Measurements from ENCODE around the gene SOX9. TPM values are rescaled to one million over a fixed set of nuclear protein-coding genes. Genes with fewer than 3 reads are reported as not detected.
A peak's percentile ranks its signal among the peaks of the same experiment; 100 is the strongest.

The SOX9 gene
- total RNA-seq, 1 experiment from 2014 or later, result 0.38 TPM

DNA sequence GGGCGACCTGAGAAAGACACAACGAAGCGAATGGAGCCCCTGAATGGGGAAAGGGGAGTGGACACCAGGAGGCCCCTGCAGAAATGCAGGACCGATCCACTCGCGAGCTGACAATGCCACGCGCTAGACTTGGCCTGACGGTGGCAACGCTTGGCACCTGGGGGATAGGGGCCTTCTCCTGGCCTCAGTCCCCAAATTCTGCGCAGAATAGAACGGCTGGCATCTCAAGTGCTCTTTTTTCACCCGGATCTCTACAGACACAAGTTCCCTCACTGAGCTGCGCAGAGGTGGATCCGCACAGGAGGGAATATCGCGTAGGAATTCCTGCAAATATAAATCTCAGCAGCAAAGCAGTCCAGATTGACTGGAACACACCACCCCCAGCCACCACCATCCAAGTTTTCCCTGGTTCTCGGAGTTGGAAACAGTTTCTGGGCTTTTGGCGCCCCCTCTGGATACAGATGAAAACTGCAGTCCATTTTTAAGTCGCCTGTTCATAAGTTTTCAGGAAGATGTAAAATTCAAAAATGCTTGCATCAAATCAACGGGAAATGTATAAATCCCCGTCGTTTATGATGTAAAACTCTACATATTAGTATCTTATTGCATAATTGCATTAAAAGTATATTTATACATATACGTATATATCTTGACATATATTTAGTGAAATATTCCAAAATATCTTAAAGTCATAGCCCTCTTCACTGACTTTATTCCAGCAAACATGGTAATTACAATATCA is 2.3 kb upstream of the SOX9 start:
- peak overlapping the region; percentile 38; the same call in 1 of the 2 replicates for H3K4me3 ChIP-seq (ENCODE audit: insufficient read depth, low read depth, low read length)
- H3K27me3 ChIP-seq (ENCODE audit: control insufficient read depth, insufficient read depth, low read length), result peaks cover 92% of the 10 kb centered on the region
- no peaks in the 10 kb centered on the region for H3K36me3 ChIP-seq (replicated peaks; ENCODE audit: control insufficient read depth, insufficient read depth, low read length)
- peak; percentile 75 for DNase-seq

DNA sequence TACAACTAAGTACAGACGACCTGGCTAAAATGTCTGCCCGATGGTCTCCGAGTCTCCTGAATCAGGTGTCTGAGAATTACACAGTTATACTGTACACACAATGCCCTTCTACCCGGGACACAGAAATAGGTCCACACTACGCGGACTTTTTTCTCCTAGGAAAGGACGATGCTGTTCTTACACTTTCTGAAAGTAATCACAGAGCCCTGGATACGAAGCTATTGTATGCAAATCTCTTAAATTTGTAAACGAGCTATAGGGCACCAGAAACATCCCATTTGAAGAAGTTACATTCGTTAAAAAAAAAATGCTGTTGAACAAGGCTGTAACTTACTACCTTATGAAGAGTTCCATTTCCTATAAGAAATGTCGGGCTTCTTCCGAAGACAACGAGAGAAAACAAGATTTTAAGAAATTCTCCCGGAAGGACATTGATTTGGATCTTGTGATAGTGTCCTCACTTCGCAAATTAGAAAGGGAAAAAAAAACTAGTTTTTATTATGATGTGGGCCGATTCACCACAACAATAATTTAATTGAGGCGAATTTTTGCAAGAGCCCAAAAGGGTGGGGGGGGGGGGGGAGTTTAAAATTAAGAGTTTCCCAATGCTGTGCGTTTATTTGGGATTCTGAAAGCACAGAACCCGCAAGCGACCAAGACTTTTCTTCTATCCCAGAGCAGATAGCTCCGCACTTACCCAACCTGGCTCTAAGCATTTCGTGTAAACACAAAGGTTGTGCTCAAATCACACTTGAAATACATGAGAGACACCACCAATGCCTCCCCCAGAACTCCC is 1.5 kb upstream of the SOX9 start:
- Histone ChIP-seq H3K27me3 (ENCODE audit: control insufficient read depth, insufficient read depth, low read length) (peaks cover 92% of the 10 kb centered on the region), H3K36me3 (replicated peaks; ENCODE audit: control insufficient read depth, insufficient read depth, low read length) (no peaks in the 10 kb centered on the region), H3K4me3 (ENCODE audit: insufficient read depth, low read depth, low read length) (peak overlapping the region; percentile 37; the same call in 1 of the 2 replicates)
- no peak for DNase-seq

DNA sequence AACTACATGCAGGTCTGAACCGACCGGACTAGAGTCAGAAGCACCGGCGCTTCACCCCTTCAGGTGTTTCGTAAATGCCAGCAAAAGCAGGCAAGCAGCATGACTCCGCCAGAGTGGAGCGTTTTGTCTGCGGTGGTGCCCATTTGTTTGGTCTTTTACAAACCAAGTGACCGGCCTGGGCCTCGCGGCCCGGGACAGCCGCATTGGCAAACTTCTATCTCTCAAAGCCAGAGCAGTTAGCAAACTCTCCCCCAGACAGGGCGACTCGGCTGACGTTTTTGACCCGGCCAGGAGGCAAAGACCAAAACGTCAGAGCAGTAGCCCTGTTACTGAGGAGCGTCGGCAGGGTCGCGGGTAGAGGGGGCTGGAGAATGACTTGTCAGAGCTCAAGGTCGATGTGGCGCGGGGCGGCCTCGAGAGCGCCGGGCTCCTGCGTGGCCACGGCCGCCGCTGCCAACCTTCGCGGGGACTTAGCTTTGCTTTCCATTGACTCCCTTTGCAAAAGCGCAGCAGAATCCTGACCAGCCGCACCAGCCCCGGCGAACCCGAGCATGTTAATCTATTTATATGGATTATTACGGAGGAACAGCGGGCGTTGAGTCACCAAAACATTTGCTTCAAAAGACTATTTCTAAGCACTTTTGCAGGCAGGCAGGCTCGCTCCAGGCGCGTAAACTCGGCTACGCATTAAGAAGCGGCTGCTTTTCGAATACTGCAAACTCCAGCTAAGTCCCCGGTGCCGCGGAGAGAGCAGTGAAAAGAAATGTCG is 763 bp upstream of the SOX9 start:
- peak; percentile 73 for DNase-seq
- H3K4me3 ChIP-seq (ENCODE audit: insufficient read depth, low read depth, low read length), result peak overlapping the region; percentile 37
- no peaks in the 10 kb centered on the region for H3K36me3 ChIP-seq (replicated peaks; ENCODE audit: control insufficient read depth, insufficient read depth, low read length)
- H3K27me3 ChIP-seq (ENCODE audit: control insufficient read depth, insufficient read depth, low read length), result peaks cover 87% of the 10 kb centered on the region

- Histone ChIP-seq H3K27me3 (ENCODE audit: control insufficient read depth, insufficient read depth, low read length) (peaks cover 76% of the 10 kb centered on the region), H3K36me3 (replicated peaks; ENCODE audit: control insufficient read depth, insufficient read depth, low read length) (no peaks in the 10 kb centered on the region), H3K4me3 (ENCODE audit: insufficient read depth, low read depth, low read length) (peak overlapping the region; percentile 64)
- DNase-seq, result peak; percentile 85
These were observed 567 bp downstream of the SOX9 start for GRCh38 chr17:72121164-72122009.

- Histone ChIP-seq H3K4me3 (ENCODE audit: insufficient read depth, low read depth, low read length) (peak overlapping the region; percentile 64), H3K36me3 (replicated peaks; ENCODE audit: control insufficient read depth, insufficient read depth, low read length) (no peaks in the 10 kb centered on the region), H3K27me3 (ENCODE audit: control insufficient read depth, insufficient read depth, low read length) (peaks cover 68% of the 10 kb centered on the region)
- DNase-seq, result no peak
These were observed 1.4 kb downstream of the SOX9 start for GRCh38 chr17:72122010-72122764.

DNA sequence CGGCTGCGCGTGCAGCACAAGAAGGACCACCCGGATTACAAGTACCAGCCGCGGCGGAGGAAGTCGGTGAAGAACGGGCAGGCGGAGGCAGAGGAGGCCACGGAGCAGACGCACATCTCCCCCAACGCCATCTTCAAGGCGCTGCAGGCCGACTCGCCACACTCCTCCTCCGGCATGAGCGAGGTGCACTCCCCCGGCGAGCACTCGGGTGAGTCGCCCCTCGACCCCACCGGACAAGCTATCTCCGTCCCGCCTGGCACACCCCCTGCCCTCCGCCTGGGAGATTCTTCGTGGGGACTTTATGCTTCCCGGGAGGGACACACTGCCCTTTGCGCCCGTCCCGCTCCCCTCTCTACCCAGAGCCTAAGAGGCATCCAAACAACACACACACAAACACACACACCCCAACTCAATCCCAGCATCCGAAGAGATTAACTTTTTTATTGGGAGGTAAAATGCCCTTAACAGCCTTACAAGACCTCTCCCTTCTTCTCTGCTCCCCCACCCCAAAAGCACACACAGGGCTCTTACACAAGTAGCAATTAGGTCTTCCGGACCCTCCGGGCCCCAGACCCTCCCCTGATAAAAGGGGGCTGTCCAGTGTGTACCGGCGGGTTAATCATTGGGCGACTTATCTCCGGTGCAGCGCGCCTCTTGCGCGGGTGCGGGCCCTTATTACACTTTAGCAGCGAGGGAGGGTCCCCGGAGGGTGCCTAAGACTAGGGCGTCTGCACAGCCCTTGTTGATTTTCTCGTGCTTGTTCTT is 2.1 kb downstream of the SOX9 start:
- H3K4me3 ChIP-seq (ENCODE audit: insufficient read depth, low read depth, low read length), result peak overlapping the region; percentile 64
- peaks cover 60% of the 10 kb centered on the region for H3K27me3 ChIP-seq (ENCODE audit: control insufficient read depth, insufficient read depth, low read length)
- H3K36me3 ChIP-seq (replicated peaks; ENCODE audit: control insufficient read depth, insufficient read depth, low read length), result no peaks in the 10 kb centered on the region
- DNase-seq, result peak; percentile 81

DNA sequence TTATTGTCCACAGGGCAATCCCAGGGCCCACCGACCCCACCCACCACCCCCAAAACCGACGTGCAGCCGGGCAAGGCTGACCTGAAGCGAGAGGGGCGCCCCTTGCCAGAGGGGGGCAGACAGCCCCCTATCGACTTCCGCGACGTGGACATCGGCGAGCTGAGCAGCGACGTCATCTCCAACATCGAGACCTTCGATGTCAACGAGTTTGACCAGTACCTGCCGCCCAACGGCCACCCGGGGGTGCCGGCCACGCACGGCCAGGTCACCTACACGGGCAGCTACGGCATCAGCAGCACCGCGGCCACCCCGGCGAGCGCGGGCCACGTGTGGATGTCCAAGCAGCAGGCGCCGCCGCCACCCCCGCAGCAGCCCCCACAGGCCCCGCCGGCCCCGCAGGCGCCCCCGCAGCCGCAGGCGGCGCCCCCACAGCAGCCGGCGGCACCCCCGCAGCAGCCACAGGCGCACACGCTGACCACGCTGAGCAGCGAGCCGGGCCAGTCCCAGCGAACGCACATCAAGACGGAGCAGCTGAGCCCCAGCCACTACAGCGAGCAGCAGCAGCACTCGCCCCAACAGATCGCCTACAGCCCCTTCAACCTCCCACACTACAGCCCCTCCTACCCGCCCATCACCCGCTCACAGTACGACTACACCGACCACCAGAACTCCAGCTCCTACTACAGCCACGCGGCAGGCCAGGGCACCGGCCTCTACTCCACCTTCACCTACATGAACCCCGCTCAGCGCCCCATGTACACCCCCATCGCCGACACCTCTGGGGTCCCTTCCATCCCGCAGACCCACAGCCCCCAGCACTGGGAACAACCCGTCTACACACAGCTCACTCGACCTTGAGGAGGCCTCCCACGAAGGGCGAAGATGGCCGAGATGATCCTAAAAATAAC is 3.0 kb downstream of the SOX9 start:
- Histone ChIP-seq H3K36me3 (replicated peaks; ENCODE audit: control insufficient read depth, insufficient read depth, low read length) (no peaks in the 10 kb centered on the region), H3K4me3 (ENCODE audit: insufficient read depth, low read depth, low read length) (peak overlapping the region; percentile 64), H3K27me3 (ENCODE audit: control insufficient read depth, insufficient read depth, low read length) (peaks cover 52% of the 10 kb centered on the region)
- DNase-seq, result peak; percentile 81

- H3K4me3 ChIP-seq (ENCODE audit: insufficient read depth, low read depth, low read length), result no peak overlapping the region
- H3K36me3 ChIP-seq (replicated peaks; ENCODE audit: control insufficient read depth, insufficient read depth, low read length), result no peaks in the 10 kb centered on the region
- H3K27me3 ChIP-seq (ENCODE audit: control insufficient read depth, insufficient read depth, low read length), result peaks cover 46% of the 10 kb centered on the region
These were observed 3.6 kb downstream of the SOX9 start for GRCh38 chr17:72124438-72124775.

GRCh38 chr17:72125226-72125651 is 4.4 kb downstream of the SOX9 start:
- Histone ChIP-seq H3K27me3 (ENCODE audit: control insufficient read depth, insufficient read depth, low read length) (peaks cover 37% of the 10 kb centered on the region), H3K36me3 (replicated peaks; ENCODE audit: control insufficient read depth, insufficient read depth, low read length) (no peaks in the 10 kb centered on the region), H3K4me3 (ENCODE audit: insufficient read depth, low read depth, low read length) (no peak overlapping the region)
- DNase-seq, result peak; percentile 66

More at GRCh38 chr17:72124438-72124775, 3.6 kb downstream of the SOX9 start:
- no peak for DNase-seq

- Histone ChIP-seq H3K27me3 (ENCODE audit: control insufficient read depth, insufficient read depth, low read length) (peaks cover 34% of the 10 kb centered on the region), H3K36me3 (replicated peaks; ENCODE audit: control insufficient read depth, insufficient read depth, low read length) (no peaks in the 10 kb centered on the region), H3K4me3 (ENCODE audit: insufficient read depth, low read depth, low read length) (no peak overlapping the region)
- DNase-seq, result no peak
These were observed 4.9 kb downstream of the SOX9 start for GRCh38 chr17:72125742-72126141.

- Histone ChIP-seq H3K4me3 (ENCODE audit: insufficient read depth, low read depth, low read length) (no peak overlapping the region), H3K27me3 (ENCODE audit: control insufficient read depth, insufficient read depth, low read length) (peaks cover 27% of the 10 kb centered on the region)
- DNase-seq, result no peak
These were observed 6.0 kb downstream of the SOX9 start for GRCh38 chr17:72126575-72127486.

More at GRCh38 chr17:72126575-72127486, 6.0 kb downstream of the SOX9 start:
- no peaks in the 10 kb centered on the region for H3K36me3 ChIP-seq (replicated peaks; ENCODE audit: control insufficient read depth, insufficient read depth, low read length)

Data from H7 (cell line).